ENCODE data around the gene KRTAP5-7. TPM values are rescaled to one million over a fixed set of nuclear protein-coding genes. Genes with fewer than 3 reads are reported as not detected.

Gene KRTAP5-7
- total RNA-seq, 1 experiment from 2014 or later, result not detected

GRCh38 chr11:71504531-71504930, 22.5 kb upstream of the KRTAP5-7 start:
- Histone ChIP-seq H3K4me2 (ENCODE audit: low read length) (no peak overlapping the region), H3K4me3 (replicated peaks in 1 of 2; ENCODE audit: low read depth in 1 of 2, low read length in 2 of 2) (no peak overlapping the region), H3K9me2 (ENCODE audit: insufficient read depth) (no peaks in the 10 kb centered on the region), H3K79me2 (ENCODE audit: insufficient read depth, low read length) (no peaks in the 10 kb centered on the region), H3K9ac (ENCODE audit: low read length) (no peak overlapping the region), H3K9me3 (ENCODE audit: control insufficient read depth in 1 of 2, insufficient read depth in 1 of 2, low read depth in 1 of 2, low read length in 2 of 2) (no peaks in the 10 kb centered on the region), H3K4me1 (ENCODE audit: control insufficient read depth in 1 of 2, insufficient read depth in 2 of 2, low read length in 2 of 2) (peaks cover 11 to 12% of the 10 kb centered on the region in 2 experiments; a peak in 3 of 4 replicates), H4K20me1 (ENCODE audit: insufficient read depth) (no peaks in the 10 kb centered on the region), H2AFZ (ENCODE audit: low read depth, low read length, poor library complexity, severe bottlenecking) (no peak overlapping the region), H3K36me3 (ENCODE audit: control insufficient read depth in 1 of 2, insufficient read depth in 2 of 2, low read length in 2 of 2) (peaks cover 1 to 2% of the 10 kb centered on the region in 2 experiments; a peak in 1 of 4 replicates), H3K27ac (ENCODE audit: low read depth, low read length) (no peak overlapping the region), H3K27me3 (ENCODE audit: insufficient read depth, low read length) (no peaks in the 10 kb centered on the region)
- ChIA-PET CTCF (no interaction called here), RAD21 (ENCODE audit: low non-redundant PET in 1 of 2, low total read pairs in 2 of 2, uncharacterized antibody in 2 of 2, unreplicated experiment in 2 of 2) (no interaction called here), POLR2A (no interaction called here)
- intact Hi-C loops (cut with micrococcal nuclease), result no loop called here
- DNase-seq (ENCODE audit: low read depth, low spot score) (no peak), ATAC-seq (no peak)
- BruUV-seq (replicated peaks), result no TSS peak
- TF ChIP-seq, protein P1, sequence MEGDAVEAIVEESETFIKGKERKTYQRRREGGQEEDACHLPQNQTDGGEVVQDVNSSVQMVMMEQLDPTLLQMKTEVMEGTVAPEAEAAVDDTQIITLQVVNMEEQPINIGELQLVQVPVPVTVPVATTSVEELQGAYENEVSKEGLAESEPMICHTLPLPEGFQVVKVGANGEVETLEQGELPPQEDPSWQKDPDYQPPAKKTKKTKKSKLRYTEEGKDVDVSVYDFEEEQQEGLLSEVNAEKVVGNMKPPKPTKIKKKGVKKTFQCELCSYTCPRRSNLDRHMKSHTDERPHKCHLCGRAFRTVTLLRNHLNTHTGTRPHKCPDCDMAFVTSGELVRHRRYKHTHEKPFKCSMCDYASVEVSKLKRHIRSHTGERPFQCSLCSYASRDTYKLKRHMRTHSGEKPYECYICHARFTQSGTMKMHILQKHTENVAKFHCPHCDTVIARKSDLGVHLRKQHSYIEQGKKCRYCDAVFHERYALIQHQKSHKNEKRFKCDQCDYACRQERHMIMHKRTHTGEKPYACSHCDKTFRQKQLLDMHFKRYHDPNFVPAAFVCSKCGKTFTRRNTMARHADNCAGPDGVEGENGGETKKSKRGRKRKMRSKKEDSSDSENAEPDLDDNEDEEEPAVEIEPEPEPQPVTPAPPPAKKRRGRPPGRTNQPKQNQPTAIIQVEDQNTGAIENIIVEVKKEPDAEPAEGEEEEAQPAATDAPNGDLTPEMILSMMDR (IDR thresholded peaks at IDR 0.05 in 2 of 3, conservative IDR thresholded peaks at IDR 0.05 in 1 of 3; ENCODE audit: borderline replicate concordance in 1 of 3, insufficient read depth in 1 of 3, low read depth in 2 of 3, low read length in 2 of 3), result no peak
- TF ChIP-seq EZH2 (IDR thresholded peaks at IDR 0.05), result no peak
- no peak for TF ChIP-seq EZH2phosphoT487 (IDR thresholded peaks at IDR 0.05; ENCODE audit: borderline replicate concordance)
- TF ChIP-seq RAD21 (IDR thresholded peaks at IDR 0.05; ENCODE audit: low read depth), result no peak
- TF ChIP-seq MAX (IDR thresholded peaks at IDR 0.05), result no peak
- no peak for TF ChIP-seq ZBTB33 (IDR thresholded peaks at IDR 0.05; ENCODE audit: extremely low read depth, insufficient replicate concordance, low read length)
- no peak for TF ChIP-seq FOSL1 (IDR thresholded peaks at IDR 0.05; ENCODE audit: low read depth)
- no peak for TF ChIP-seq ELF1 (IDR thresholded peaks at IDR 0.05; ENCODE audit: borderline replicate concordance, low read depth)
- TF ChIP-seq SRF (IDR thresholded peaks at IDR 0.05; ENCODE audit: low read depth), result no peak
- no peak for TF ChIP-seq YY1 (IDR thresholded peaks at IDR 0.05; ENCODE audit: extremely low read depth, insufficient replicate concordance, low read depth, low read length)
- no peak for TF ChIP-seq ZNF274 (IDR thresholded peaks at IDR 0.05; ENCODE audit: low read depth, low read length)
- TF ChIP-seq POLR2AphosphoS5 (IDR thresholded peaks at IDR 0.05; ENCODE audit: low read depth, low read length), result no peak
